COR-L47 (cell line): ENCODE data around the gene PLEKHG4B.
"Not testable (repeated sequence)": the region's sequence is repeated elsewhere in the genome, so short reads cannot be mapped to it uniquely, and the experiment has no call there.

Experiments used
- DNase-seq: peaks from one replicate; lab custom pipeline; 2025; lab: John Stamatoyannopoulos, UW

The PLEKHG4B gene

DNA sequence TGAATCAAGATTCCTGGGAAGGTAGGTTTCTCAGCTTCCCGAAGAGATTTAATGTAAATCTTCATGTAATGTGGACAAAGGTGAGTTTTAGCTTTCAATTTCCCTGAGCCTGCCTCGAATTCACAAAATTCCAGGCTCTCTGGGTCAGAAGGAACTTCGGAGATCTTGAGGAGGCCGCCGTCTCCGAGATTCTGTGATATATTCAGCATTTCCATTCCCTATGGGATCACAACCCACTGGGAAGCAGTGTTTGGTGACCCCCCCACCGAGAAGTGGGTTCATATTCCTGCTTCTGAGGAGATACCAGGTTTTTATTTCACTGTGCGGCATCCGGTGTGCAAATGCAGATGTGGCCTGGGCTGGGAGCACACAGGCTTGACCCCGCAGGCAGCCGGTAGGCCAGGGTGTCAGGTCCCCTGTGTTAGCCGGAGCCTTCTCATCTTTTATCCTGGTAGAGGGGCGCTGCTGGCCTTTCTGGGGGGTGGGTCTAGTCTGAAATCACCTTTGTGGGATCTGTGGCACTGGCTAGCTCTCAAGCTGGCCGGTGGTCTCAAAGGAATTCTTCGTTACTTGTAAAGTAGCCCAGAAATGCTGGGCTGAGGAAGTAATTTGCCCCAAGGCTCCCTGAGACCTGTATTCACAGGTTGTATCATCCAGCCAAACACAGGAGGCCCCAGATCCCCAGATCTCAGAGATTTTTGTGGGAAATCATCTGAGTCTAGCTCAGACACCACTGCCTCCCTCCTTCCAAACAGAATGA is 1.4 kb downstream of the PLEKHG4B start:
- no peak for DNase-seq

DNA sequence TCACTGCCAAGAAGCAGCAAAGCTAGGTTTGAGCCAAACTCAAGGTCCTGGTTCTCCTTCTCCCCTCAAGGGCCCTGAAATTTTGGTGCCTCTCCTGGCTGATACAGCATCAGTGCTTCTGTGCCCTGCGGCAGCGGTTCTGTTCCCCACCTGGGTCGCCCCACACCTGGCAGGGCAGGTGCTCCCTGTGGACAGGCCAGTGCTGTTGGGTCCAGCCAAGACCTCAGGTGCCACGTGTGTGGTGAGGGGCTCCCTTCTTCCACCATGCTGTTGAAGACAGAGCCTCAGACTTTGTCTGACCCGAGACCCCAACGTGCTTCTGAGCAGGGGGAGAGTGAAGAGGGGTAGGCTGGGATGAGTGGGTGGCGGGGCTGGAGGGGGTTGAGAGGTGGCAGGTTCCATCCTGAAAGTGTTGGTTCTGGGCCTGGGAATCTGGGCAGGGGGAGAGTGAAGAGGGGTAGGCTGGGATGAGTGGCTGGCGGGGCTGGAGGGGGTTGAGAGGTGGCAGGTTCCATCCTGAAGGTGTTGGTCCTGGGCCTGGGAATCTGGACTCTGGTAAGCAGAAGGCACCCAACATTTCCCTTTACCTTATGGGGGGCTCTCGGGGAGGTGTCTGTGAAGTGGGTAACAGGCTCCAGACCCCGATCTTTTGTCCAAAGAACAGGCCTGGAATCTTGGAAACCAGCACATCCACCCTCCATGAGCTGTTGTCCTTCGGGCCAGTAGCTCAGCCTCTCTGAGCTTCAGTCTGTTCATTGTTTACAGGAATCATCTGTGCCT is 2.3 kb downstream of the PLEKHG4B start:
- DNase-seq = no peak

DNA sequence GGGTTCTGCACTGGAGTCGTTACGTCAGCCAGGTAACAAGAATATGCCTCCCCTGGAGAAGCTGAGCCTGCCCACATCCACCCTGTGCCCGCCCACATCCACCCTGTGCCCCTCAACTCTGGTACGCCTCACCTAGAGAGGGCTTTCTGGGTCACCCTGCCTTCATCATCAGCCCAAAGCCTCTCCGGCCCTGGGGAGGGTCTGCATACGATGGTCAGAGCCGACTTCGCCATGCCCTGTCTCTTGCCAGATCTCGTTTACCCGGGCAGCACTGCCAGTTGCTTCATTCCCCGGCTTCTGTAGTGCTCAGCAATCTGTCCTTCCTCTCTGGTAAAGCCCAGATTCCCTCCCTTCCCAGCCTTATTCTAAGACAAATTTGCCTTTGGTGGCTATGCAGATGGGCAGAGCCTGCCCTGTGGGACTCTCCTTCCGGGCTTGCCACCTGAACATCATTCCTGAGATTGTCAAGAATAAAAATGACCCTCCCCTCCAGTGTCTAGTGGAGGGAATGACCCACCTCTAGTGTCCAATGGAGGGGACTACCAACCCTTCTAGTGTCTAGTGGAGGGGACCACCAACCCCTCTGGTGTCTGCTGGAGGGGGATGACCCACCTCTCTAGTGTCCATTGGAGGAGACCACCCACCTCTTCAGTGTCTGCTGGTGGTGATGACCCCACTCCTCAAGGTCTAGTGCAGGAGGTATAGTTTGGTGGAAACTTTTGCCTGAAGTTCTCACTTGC is 3.4 kb downstream of the PLEKHG4B start:
- no peak for DNase-seq

DNA sequence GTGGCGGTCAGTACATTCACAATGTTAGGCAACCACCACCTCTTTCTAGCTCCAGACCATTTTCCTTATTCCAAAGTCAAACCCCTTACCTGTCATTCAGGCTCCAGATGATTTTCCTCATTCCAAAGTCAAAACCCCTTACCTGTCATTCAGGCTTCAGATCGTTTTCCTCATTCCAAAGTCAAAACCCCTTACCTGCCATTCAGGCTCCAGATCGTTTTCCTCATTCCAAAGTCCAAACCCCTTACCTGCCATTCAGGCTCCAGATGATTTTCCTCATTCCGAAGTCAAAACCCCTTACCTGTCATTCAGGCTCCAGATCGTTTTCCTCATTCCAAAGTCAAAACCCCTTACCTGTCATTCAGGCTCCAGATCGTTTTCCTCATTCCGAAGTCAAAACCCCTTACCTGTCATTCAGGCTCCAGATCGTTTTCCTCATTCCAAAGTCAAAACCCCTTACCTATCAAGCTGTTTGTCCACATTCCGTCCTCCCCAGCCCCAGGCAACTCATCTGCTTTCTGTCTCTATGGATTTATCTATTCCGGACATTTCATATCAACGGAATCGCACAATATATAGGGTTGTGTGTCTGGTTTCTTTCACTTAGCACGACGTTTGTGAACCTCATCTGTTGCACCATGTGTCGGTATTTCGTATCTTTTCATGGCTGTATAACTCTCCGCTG is 5.2 kb downstream of the PLEKHG4B start:
- DNase-seq = no peak

DNA sequence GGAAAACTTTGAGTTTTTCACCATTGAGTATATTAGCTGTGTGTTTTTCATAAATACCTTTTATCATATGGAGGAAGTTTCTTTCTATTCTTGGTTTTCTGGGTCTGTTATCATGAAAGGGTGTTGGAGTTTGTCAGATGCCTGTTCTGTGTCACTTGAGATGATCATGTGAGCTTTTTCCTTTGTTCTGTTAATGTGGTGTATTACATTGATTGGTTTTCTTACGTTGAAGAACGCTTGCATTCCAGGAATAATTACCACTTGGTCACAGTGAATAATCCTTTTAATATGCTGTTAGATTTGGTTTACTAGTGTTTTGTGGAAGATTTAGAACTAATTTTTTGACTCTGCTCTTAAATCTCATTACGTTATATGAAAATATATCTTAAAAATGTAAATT is 7.8 kb downstream of the PLEKHG4B start:
- no peak for DNase-seq

DNA sequence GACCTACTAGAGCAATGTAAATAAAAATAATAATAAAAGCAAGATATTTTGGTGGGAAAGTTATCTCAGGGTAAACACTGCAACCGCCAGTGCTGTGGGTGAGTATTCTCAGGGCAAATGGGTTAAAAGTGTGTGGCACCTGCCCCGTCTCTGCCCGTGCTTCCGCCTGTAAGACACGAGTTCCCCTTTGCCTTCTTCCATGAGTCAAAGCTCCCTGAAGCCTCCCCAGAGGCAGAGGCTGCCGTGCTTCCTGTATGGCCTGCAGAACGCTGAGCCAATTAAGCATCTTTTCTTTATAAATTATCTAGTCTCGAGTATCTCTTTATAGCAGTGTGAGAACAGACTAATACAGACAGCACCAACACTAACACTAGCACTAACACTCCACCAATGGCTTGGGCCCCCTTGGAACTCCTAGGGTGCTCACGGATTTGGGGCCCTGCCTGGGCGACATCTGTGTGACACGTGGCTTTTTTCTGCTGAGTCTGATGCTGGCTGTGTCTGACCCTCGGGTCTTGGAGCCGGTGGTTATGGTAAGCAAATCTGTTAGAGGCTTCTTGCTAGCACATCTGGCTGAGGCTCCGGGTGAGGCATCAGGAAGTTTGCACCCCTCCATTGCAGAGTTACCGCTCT is 10.6 kb downstream of the PLEKHG4B start:
- no peak for DNase-seq

DNA sequence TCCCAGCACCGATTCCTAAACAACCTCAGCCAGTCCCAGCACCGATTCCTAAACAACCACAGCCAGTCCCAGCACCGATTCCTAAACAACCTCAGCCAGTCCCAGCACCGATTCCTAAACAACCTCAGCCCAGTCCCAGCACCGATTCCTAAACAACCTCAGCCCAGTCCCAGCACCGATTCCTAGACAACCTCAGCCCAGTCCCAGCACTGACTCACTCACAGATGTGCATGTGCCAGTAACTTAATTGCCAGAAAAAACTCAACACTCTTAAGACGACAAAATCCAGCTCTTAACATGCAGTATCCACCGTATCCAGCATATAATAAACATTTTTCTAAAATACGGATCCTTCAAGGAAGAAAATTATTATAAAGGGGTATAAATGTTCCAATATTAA is 12.1 kb downstream of the PLEKHG4B start:
- DNase-seq = not testable (repeated sequence)

DNA sequence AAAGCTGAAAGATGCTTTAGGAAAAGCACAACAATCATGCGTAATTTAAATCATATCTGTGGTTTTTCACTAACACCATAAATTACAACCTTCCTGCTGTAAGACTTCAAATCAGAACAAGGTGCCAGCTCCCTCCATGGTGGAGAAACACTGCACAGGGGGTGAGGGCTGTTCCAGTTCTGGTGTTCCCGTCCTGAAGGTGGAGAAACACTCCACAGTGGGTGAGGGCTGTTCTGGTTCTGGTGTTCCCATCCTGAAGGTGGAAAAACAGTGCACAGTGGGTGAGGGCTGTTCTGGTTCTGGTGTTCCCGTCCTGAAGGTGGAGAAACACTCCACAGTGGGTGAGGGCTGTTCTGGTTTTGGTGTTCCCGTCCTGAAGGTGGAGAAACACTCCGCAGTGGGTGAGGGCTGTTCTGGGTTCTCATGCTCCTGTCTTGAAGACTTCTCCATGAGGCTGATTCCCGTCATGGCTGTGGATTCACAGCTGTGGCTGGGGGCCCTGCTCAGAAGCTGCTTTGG is 12.9 kb downstream of the PLEKHG4B start:
- DNase-seq = no peak

DNA sequence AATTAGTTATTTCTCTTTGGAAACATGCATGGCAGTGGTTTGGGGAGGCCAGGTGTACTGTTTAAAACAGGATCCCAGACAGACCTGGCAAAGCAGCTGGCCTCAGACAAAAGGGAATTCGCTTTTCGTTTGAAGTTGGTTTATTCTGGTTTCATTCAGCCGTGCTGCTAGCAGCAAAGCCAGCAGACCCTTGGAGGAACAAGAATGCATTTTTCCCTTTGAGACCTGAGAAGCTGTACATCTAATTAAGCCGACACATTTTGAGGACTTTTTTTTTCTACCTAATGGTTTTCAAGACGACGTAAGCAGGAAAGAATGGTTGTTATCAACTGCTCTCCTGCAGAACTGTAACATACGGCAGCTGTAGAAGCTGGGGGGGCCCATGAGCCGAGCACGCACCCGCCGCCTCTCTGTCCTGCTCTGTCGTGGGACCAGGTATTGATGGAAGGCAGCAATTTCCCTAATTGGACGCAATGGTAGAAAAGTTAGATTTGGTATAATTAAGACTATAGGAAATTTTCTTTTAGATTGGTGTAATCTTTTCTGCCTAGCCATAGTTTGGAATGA is 13.6 kb downstream of the PLEKHG4B start:
- DNase-seq = no peak

DNA sequence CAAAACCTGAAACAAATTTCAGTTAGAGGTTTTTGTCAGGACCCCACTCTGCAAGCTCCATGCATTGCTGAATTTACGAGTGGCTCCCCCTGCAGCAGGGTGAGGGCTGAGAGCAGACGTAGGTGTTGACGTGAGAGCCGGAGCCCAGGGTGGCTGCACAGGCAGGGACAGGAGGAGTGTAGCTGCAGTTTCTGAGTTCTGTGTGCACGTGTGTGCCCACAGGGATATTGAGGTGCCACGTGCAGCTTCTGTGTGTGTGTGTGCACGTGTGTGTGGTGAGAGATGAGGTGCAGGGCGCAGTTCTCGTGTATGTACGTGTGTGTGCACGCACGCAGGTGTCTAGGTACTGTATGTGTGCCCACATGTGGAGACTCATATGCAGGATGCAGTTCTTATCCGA is 14.6 kb downstream of the PLEKHG4B start:
- DNase-seq = no peak

DNA sequence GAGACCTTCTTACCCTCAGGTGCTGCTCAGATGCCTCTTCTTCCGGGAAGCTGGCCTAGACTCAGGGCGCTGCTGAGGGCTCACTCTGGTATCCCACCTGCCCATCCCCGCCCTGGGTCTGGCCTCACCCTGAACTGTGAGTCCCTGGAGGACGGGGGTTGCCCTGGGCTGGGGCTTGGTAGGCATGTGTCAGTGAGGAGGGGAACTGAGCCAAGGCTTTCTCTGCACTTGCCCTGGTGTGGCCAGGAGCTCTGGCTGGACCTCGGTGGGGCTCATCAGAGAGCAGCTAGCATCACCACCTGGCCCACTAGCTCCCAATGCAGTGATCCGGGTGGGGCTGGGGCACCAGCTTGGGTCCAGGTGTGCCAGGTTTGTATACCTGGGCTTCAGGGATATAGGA is 15.6 kb downstream of the PLEKHG4B start:
- DNase-seq = no peak

DNA sequence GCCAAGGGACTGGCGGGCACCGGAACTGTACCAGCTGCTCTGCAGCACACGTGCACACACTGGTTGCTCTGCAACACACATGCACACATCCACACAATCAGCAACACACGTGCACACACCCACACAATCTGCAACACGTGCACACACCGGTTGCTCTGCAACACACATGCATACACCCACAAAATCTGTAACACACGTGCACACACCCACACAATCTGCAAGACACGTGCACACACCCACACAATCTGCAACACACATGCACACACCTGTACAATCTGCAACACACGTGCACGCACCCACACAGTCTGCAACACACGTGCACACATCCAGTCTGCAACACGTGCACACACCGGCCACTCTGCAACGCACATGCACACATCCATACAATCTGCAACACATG is 17.9 kb downstream of the PLEKHG4B start:
- DNase-seq = no peak

DNA sequence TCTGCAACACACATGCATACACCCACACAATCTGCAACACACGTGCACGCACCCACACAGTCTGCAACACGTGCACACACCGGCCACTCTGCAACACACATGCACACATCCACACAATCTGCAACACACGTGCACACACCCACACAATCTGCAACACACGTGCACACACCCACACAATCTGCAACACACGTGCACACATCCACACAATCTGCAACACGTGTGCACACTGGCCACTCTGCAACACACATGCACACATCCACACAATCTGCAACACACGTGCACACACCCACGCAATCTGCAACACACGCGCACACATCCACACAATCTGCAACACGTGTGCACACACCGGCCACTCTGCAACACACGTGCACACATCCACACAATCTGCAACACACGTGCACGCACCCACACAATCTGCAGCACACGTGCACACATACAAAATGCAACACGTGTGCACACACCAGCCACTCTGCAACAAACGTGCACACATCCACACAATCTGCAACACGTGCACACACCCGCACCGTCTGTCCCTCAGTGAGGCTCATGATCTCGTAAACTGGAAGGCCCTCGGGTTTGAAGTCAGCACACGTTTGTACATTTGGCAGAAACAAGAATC is 18.4 kb downstream of the PLEKHG4B start:
- no peak for DNase-seq

DNA sequence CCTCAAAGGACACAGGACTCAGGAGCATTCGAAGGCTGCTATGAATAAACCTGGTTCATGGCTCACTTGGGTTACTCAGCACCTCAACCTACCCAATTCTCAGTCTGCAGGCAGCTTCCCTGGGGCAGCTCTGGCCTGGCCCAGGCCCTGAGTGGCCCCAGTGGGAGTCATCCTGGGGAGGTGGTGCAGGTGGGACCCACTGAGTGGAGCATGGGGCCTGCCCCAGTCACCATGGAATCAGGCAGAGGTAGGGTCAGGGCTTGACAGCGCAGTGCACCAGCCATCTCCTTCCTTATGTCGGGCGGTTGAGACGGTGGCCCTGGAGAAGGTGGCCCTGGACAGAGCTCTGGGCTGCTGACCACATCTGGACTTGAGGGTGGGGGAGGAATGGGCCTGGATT is 19.2 kb downstream of the PLEKHG4B start:
- DNase-seq = no peak

DNA sequence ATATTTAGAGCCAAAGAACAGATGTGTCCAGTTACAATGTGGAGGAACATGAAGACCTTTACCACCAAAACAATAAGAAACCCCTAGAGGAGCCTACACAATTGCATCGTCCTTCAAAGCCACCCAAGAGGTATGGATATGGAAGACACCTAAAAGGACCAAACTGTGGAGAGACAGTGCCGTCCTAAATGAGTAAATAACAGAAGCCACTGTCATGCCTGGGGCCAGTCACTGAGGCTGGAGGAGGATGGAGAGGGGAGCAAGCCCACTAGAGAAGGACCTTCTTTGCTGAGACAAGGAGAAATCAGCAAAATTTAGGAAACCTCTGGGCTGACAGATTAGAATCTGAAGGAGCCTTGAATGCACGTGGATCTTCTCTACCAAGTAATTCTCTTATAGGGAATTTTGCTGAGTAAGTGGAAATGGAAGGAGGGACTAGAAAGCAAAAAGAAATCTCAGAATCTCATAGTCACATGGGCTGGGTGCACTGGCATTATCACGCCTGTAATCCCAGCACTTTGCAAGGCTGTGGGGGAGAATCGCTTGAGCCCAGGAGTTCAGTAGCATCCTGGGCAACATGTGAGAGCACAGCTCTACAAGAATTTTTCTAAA is 27.6 kb downstream of the PLEKHG4B start:
- DNase-seq = no peak

DNA sequence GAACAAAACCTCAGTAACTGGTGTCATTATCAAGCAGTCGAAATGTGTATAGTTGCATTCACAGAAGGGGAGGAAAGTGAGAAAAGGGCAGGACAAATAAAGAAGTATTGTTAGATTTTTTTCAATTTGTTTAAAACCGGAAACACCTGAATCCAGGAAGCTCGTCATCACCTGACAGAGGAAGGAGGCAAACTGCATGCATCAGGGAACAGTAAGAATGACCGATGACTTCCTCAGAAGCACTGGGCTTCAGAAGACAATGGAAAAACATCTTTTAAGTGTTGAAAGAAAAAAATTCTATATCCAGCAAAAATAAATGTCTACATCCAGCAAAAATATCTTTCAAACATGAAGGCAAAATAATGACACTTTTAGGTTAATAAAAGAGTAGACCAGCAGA is 29.5 kb downstream of the PLEKHG4B start:
- DNase-seq = no peak

DNA sequence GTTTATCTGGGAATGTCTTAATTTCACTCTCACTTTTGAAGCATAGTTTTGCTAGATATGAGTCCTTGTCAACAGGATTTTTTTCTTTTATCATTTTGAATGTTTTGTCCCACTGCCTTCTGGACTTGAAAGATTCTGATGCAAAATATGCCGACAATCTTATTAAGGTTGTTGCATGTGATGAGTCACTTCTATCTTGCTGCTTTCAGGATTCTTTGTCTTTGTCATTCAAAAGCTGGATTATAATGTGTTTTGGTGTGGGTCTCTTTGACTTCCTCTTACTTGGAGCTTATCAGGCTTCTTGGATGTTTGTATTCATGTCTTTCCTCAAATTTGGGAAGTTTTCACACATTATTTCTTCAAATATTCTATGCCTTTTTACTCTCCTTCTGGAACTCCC is 33.8 kb downstream of the PLEKHG4B start:
- no peak for DNase-seq

DNA sequence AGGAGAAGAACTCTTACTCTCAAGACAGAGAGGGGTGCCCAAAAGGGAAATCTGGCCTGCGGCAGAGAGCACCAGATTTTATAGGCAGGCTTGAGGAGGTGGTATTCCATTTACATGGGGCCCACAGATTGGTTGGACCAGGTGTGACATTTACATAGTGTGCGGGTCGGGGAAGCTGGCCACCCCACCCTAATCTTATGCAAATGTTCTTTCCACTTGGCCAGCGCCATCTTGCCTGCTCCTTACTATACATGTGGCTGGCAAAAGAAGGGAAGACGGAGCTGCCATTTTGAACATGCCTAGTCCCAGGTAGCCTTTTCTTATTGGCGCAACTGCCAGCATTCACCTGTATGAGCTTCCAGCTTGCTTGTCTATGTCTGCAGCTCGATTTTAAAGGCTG is 34.8 kb downstream of the PLEKHG4B start:
- no peak for DNase-seq

DNA sequence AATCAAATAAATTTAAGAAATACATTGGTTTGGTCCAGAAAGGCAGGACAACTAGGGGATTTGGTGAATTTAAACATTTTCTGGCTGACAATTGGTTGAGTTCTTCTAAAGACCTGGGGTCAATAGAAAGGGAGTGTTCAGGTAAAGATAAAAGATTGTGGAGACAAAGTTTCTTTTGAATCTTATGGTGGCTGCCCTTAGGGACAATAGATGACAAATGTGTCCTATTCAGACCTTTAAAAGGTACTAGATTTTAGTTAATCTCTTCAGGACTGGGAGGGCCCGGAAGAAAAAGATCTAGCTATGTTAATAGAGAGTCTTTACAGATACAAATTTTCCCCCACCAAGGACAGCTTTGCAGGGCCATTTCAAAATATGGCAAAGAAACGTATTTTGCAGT is 35.9 kb downstream of the PLEKHG4B start:
- DNase-seq = no peak

DNA sequence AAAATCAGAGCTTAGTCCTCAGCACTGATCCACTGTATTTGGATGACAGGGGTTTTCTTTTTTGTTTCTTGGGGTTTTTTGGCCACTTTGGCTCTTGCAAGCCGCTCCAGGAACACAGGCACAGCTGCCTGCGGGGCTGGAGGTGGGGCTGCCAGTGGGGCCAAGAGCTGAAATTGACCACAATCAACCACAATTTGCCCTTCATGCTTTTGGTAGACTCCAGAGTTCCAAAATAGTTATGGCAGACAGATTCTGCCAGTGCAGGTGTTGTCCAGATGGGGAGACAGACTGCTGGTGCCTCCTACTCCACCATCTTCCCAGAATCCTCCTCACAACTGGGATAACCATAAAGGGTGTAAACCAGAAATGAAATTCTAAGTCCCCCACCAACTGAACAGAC is 36.5 kb downstream of the PLEKHG4B start:
- DNase-seq = no peak
